OCI-LY1 (cell line): ENCODE data around the gene EDN1.

ENCODE experiments used
- EZH2 ChIP-seq: fragments of 200-600 bp; sonication (generic), shearing (Covaris generic); IDR thresholded peaks from 2 replicates; pipeline ENCODE4 v1.8.0; 2017; ENCODE audit warnings: borderline replicate concordance, mixed run types, mild to moderate bottlenecking, antibody characterized with exemption, low read length, moderate library complexity, mixed read lengths
- TF ChIP-seq, protein P1 (sequence below): fragments of 200-600 bp; sonication (generic), shearing (Covaris generic); IDR thresholded peaks from 2 replicates; pipeline ENCODE4 v1.5.1; 2017; ENCODE audit warnings: mild to moderate bottlenecking, antibody characterized with exemption, low read length, moderate library complexity, mixed read lengths

DNA sequence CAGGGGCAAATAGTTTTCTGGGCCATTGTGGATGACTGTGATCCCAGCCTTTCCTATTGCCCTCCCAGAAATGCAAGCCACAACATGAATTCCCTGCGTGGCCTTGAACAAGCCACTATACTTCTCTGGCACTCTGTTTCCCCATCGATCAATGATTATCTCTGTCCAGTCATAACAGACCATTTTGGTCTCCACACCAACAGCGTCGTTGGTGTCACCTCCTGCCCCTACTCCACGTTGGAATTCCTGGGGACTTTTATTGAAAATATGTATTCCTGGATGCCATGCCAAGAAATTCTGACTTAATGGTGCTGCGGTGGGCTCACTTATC lies 50.3 kb downstream of the EDN1 start:
- TF ChIP-seq, protein P1, sequence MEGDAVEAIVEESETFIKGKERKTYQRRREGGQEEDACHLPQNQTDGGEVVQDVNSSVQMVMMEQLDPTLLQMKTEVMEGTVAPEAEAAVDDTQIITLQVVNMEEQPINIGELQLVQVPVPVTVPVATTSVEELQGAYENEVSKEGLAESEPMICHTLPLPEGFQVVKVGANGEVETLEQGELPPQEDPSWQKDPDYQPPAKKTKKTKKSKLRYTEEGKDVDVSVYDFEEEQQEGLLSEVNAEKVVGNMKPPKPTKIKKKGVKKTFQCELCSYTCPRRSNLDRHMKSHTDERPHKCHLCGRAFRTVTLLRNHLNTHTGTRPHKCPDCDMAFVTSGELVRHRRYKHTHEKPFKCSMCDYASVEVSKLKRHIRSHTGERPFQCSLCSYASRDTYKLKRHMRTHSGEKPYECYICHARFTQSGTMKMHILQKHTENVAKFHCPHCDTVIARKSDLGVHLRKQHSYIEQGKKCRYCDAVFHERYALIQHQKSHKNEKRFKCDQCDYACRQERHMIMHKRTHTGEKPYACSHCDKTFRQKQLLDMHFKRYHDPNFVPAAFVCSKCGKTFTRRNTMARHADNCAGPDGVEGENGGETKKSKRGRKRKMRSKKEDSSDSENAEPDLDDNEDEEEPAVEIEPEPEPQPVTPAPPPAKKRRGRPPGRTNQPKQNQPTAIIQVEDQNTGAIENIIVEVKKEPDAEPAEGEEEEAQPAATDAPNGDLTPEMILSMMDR: no peak
- no peak for TF ChIP-seq EZH2
